HG03521 (cell line): ENCODE measurements around the gene EZR.

ENCODE experiments used
- ATAC-seq: cut with Tn5 transposase; IDR thresholded peaks from one replicate; pipeline ENCODE4 v1.9.1; 2021; ENCODE audit warnings: mild to moderate bottlenecking, moderate library complexity; ENCODE audit not compliant: unreplicated experiment

Gene EZR

DNA sequence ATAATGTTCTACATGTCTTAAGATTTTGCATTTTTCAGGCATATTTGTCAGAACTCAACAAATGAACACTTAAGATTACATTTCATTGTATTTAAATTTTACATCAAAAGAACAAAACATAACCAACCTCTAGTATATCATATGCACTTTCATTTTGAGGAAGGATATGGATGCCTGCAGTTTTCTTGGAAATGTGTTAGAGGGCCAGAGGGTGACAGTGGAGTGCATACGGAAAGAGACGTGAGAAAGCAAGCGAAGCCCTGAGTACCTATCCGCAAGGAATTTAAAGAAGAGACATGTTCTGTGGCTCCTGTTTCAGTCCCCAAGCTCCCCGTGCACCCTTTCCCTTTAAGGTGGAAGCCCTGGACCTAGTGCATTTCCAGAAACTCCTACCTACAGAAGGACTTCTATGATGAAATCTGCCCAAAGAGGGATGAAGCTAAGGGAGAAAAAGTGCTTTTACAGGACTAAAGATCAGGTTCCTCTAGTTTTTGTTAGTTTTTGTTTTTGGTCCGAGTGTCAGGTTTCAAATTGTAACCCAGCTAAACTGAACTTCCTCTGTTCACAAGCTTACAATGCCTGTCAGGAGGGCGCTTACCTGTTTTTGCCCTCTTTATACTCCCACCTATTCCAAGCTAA is 38.8 kb downstream of the EZR start:
- ATAC-seq: no peak

DNA sequence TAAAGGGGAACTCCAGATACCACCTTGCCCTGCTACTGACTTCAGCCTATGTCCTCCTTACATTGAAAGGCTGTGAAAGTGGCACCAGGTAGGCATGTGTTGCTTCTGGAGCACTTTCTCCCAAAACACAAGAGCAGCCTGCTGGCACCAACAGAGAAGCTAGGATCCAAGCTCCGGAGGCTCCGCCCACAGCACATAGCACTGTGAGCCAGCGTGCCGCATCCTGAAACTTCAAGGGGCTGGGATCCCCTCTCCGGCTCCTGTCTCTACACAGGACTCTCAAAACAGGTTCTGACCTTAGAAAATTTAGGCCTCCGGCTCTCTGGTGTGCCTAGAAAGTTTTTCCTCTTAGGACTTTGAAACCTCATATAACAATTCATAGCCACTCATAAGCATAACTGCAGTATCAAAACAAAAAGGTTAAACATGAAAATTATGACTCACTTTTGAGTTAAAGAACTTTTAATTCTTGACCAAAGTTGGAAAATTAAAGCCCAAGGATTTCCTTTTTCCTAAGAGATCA is 41.1 kb downstream of the EZR start:
- ATAC-seq: no peak

DNA sequence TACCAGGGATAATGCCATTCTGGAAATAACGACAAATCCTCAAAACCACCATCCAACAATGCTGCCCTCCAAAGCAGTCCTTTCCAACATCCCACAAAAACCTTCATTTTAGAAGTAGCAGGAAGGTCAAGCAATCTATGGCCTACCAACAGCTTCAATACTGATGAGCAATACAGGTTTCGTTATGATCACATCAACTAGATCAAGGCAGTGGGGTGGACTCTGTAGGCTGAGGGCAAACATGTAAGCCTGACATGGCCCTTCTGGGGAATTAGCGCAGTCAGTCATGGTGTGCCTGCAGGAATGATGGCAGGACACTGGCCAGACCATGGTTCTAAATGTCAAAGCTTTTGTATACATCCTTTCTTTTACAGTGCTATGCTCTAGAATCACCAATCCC is 41.7 kb downstream of the EZR start:
- no peak for ATAC-seq

- ATAC-seq: no peak
Observed at GRCh38 chr6:158776737-158777136, 42.4 kb downstream of the EZR start.

DNA sequence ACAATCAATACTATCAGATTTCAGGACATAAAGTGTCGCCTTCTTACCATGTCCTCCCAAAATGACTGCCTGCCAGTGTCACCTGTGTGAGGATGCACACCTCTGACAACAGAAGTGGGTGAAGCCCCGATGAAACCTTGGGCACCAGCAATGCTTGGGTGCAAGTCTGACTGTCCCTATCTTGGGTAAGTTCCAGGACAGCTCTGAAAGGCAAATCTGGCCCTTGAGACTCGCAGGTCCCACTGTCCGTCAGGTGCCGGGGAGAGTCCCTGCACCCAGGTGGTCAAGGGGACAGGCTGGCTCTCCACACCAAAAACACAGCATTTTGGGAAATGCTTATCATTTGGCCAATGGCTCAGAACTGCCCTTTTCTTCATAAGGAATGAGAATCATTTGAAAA is 43.3 kb downstream of the EZR start:
- no peak for ATAC-seq

- ATAC-seq: no peak
Observed at GRCh38 chr6:158774717-158775449, 44.3 kb downstream of the EZR start.

- ATAC-seq: no peak
Observed at GRCh38 chr6:158773581-158774449, 45.4 kb downstream of the EZR start.

- ATAC-seq: no peak
Observed at GRCh38 chr6:158772851-158773371, 46.3 kb downstream of the EZR start.

DNA sequence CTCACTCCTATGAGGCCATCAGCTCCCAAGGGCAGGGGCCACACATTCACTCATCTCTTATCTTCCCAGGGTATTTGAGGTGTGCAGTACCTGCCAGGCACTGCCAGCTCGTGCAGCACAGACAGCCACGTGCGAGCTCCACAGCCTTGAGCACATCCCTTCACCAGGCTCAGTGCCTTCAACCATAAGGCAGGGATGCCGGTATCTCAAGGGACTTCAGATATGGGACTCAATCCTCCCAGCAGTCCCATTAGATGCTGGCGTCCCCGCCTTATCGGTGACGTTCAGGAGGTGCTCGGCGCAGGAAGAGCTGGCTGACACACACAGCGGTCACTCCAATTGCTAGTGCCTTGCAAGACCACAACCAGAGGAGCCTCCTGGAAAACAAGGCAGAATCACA is 47.0 kb downstream of the EZR start:
- ATAC-seq: no peak

DNA sequence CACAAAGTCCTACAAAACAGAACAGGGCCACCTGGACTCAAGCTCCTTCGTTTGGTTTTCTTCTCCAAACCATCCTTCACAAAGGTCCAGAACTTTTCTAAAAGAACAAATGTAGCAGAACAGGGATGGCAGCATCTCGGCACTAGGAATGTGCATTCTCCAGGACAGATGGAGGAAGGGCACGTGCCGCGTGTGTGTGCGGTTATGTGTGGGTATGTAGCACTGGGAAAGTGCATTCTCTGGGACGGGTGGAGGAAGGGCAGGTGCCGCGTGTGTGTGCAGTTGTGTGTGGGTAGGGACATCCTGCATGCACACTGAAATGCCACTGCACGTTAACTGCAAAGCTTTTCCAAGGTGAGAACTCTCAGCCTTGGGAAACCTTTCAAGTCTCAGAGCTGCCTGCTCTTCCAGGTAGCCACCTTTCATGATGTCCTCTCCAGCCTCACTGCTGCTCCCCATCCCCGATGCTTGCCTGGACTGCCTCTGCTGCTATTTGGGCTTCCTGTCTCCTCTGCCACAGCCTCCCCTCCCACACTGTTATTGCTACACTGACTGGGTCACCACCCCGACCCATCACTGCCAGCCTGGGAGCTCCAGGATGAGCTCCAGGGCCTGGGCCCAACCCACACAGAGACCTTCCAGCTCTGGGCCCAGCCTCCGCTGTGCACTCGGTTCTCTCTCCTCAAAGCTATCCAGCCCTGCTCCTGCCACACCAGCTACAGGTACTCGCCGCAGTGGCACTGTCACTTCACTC is 47.6 kb downstream of the EZR start:
- ATAC-seq: no peak

GRCh38 chr6:158770533-158771330 is 48.4 kb downstream of the EZR start:
- ATAC-seq: no peak

GRCh38 chr6:158769771-158770432 is 49.3 kb downstream of the EZR start:
- ATAC-seq: no peak

DNA sequence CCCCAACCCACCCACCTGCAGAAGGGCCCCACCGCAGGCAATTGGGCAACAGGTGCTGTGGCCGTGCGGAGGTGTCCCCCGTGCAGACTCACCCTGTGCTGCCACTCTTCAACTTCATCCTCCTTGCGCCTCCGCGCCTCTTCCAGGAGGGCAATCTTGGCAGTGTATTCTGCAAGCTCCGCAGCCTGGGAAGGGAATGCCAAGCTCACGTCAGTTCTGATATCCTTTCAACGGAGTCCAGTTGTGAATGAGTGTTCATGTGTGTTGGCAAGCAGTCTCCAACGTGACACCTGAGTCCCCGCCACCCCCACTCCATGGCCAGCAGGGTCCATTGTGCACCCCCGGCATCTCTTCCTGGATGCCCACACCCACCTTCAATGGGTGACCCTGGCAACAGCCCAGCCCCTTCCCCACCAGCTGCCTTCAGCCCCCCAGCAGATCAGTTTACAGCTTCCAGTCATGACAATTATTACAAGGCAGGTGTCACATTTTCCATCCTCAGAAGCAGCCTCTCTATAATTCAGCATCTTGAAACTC is 49.9 kb downstream of the EZR start:
- no peak for ATAC-seq

GRCh38 chr6:158768436-158768835 is 50.7 kb downstream of the EZR start:
- no peak for ATAC-seq

- ATAC-seq: no peak
Observed at GRCh38 chr6:158767709-158768108, 51.5 kb downstream of the EZR start.

GRCh38 chr6:158766621-158767455 is 52.3 kb downstream of the EZR start:
- ATAC-seq: no peak

- ATAC-seq: no peak
Observed at GRCh38 chr6:158765499-158766068, 53.6 kb downstream of the EZR start.

- no peak for ATAC-seq
Observed at GRCh38 chr6:158764926-158765325, 54.2 kb downstream of the EZR start.
